Fibroblast of skin of back (primary cell): ENCODE results near the gene ARHGAP32.

Experiments
- DNase-seq: peaks from one replicate; pipeline ENCODE4 v3.0.0-alpha.2; 2013

Gene ARHGAP32

DNA sequence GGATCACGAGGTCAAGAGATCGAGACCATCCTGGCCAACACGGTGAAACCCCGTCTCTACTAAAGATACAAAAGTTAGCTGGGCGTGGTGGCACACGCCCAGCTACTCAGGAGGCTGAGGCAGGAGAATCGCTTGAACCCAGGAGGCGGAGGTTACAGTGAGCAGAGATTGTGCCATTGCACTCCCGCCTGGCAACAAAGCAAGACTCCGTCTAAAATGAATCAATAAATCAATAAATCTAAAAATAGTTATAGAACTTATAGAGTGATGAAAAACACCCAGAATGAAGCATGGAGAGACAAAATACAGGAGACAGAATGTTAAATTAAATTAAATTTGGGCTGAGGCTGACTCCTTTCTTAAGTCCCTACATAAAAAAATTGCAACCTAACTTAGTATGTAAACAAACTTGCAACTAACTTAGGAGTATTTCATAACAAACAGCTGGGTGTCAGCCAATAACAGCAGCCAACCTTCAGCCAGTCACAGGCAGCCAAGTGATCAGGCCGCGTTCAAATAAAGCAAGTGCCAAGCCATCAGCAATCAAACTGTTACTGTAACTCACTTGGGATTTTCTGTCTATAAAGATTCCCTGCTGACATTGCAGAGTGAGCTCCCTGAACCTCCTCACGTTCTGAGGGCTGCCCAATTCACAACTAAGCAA, 242.2 kb downstream of the ARHGAP32 start:
- DNase-seq = no peak

DNA sequence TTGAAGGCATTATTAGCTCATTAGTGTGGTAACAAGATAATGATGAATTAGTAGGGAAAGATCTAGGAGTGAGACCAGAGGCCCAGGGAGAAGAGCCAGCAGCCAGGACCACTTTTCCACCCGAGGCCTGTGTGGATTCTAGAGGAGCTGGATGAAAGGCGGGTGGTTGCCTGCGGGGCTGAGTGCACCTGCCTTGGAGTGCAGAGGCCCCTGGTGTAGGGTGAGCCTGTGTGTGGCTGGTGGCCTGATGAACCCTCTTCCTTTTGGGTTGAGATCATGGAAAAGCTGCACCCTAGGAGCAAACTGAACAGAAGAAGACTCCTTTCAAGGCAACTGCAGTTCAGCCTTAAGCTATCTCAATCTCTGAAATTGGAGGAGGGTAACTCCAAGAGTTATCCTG, 243.5 kb downstream of the ARHGAP32 start:
- no peak for DNase-seq

DNA sequence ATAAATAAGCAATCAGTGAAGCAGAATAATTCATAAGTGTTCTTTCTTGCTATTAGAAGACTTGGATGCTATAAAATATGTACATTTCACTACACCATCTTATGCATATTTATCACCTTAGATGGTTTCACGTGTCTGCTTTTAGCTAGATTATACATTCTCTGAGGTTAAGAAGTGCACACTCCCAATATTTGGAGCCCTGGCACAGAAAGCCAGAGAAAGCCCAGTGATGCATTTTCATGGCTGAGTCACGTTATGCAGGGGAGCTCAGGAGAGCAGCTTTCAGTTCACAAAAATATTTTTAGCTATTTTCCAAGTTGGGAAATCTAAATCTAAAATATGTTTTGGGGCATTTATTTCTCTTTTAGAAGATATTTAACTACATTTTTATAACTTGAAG, 244.4 kb downstream of the ARHGAP32 start:
- DNase-seq = no peak

DNA sequence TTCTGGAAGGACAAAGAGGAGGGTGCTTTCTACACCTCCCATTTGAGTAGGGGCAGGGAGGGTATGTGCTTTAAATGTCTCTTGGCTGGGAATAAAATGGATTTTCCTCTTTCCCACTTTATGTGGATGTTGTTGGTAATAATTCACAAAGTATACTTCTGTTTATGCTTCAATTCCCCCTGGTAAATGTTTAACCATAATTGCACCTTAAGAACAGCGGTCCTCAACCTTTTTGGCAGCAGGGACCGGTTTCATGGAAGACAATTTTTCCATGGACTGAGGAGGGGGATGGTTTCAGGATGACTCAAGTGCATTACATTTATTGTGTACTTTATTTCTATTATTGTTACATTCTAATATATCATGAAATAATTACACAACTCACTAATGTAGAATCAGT, 245.5 kb downstream of the ARHGAP32 start:
- DNase-seq = no peak

DNA sequence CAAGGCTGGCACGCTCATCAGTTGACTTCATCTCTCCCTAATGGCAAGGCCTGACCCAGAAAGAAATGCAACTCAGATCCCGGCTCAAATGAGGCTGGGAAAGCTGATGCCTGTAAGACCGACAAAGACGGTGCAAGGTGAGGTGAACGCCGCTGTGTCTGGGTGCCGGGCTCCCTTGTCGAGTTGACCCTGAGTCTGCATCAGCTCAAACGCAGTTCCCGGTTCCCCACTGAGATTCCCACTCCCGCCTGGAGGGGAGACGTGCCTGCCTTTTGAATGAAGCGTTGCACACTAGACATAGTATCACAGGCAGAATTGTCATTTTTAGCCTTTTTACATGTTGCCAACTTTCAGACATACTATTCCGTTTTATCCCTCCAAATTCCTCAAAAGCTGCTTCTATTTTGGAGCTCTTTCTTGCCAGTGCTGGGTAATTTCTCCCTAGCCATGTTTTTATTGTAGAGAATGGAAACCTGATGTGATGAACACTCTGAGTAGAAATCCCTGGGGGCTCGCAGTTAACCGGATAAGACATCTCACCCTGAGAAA, 248.6 kb downstream of the ARHGAP32 start:
- no peak for DNase-seq

DNA sequence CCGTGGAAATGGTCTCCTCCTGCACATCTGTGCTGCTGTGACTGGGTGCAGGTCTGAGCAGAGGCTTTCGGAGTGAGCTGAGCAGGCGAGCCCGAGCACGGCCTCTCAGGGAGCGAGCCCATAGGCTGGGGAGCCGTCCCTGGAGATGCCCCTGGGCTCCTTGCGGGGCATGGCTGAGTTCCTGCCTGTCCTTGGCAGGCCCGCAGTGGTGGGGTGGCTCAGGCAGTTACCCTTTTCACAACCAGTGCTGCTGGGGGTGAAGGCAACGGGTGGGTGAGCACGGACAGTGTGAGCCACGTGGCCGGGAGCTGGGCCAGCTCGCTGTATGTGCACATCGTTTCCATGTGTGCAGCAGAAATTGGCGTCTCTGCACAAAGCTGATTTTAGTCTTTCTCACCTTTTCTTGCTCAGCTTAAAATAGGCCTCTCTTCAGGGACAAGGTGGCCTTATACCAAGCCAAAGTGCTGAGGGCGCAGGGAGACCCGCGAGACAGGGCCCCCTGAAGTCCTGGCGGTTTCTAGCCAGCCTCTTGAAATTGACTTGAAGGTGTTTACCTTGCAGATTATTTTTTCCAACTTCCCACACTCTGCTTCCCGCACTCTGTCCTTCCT, 249.2 kb downstream of the ARHGAP32 start, which contains the start of gene TP53AIP1:
TP53AIP1 (minus strand) TSS at position 55 of the 611 bp plus-strand sequence. CDS start 5,053 bp downstream, outside the sequence.
- DNase-seq = no peak

DNA sequence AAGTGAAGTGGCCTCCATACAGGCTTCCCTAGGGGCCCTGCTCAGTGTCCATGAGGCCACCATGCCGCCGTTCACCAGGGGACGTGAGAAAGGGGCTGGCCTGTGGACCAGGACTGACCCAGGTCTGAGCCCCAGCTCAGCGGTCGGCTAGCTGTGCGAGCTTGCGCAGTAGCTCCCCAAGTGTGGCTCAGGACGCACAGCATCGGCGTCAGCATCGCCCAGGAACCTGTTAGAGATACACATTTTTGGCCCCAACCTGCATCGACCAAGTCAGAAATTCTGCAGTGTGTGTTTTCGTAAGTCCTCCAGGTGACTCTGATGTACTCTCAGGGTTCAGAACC, 249.9 kb downstream of the ARHGAP32 start:
- no peak for DNase-seq

DNA sequence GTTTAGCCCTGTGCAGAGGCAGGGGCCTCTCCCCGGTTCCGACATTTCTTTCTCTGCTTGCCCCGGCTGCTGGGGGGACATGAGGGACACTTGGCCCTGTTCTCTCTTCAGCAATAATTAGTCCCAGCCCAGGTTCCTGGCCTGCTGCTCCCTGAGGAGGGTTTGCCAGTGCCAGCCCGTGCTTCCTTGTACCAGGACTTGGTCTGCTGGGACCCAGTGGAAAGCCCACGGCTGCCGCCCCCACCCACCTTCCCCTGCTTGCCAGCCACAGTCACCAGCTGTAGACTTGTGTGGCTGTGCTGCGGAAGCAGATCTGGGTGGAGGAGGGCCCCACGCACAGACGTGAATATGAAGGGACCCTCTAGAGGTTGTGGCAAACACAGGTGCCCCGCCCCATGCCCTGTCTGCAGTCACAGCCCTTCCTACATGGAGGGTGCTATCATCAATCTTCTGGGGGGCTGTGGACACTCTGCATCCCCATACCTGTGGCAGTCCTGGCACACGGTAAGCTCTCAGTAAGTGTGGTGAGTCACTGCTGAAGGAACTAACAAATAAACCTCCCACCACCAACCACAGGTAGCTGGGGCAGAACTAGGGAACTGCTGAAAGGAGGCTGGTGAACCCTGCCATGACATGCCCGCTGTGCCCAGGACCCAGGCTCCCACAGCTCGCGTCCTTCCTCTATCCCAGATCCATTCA, 250.4 kb downstream of the ARHGAP32 start:
- DNase-seq = no peak

DNA sequence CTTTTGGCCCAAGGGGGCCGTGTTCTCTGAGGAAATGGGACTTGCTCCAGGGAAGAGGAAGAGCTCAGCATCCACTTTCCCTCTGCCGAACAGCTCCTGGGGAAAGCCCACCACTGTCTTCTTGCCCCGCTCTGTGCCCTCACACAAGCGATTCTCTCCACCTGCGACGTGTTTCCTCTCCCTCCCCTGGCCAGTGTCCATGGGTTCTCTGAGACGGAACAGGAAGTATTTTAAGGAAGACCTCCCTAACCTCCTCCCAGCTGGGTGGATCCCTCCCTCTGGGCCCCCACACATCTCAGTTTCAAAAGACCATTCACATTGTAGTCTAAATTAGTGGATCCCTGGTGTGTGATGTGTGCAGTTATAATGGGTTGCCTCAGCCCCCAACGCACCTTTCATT, 251.0 kb downstream of the ARHGAP32 start:
- no peak for DNase-seq

DNA sequence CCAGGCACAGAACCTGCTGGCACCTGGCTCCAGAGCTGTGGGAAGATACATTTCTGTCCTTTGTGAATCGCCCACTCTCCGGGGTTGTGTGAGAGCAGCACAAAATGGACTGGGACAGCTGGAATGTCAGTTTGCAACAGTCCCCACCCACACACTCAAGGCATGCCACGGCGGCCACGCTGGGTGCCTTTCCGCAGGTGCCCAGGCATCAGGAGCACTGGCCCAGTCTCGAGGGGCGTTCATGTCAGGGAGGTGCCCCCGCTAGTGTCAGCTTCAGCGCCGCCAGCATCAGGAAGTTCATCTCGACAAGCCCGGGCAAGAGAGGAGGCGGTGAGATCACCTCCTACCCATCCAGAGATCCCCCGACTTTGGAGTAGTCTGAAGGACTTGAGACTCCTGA, 251.5 kb downstream of the ARHGAP32 start:
- DNase-seq = no peak

DNA sequence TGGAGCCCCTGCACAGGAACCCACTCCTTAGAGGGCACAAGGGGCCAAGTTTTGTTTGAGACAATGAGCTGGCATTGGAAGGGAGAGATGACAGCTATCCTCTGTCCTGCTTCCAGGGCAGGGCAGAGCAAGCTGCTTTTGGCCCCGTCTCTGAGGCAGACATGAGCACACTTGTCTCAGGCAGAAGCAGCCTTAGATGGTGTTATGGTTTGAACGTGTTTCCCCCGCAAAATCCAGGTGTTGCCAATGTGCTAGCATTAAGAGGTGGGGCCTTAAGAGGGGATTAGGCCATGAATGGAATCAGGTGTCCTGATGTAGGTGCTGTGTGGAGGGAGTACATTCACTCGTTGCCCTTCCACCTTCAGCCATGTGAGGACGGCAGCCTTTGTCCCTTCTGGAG, 252.0 kb downstream of the ARHGAP32 start:
- no peak for DNase-seq

DNA sequence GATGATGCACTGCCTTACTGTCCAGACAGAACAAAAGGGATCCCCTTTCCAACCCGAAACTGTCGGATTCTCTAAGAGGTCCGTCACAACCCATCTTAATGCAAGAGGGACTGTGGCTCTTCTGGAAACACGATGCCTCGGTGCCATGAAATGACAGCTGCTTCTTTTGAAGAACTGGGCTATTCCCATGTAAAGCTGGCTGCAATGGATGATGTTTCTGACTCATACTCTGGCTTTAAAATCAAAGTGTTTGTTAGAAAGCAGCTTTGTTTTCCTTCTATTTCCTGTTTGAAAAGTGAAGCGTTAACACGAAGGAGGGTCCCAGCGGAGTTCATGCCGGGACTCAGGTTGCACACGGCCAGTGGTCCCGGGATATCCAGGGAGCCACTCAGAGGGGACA, 252.5 kb downstream of the ARHGAP32 start:
- DNase-seq = no peak

DNA sequence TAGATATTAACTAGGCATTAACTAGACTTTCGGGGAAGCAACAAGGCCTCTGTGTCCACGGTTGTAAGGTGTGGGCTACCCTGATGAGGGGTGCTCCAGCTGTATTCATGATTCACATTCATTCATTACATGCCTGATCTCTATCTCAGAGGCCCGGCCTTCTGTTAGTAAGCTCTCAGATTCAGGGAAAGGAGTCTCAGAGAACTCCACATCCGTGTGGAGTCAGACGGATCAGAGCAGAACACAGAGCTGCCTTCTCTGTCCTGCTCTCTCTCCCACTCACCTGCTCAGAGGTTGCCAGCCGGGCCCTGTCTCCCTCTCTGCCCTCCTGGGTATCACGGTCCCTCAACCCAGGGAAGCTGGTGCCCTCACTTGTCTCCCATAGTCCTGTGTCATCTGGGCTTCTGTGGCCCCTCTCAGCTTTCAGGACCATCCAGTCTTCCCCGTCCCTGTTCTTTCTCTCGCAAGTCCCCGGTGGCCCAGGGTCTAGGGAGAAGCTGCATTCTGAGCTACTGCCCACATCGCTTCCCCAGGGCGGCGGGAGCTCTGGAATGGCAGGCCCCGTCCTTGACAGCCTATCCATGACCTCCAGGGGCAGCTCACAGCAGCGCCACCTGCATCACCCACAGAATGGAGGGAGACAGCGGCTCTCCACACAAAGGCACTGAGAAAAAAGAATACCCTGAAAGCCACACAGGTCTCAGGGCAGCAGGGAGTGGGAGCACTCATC, 253.8 kb downstream of the ARHGAP32 start:
- DNase-seq = no peak

DNA sequence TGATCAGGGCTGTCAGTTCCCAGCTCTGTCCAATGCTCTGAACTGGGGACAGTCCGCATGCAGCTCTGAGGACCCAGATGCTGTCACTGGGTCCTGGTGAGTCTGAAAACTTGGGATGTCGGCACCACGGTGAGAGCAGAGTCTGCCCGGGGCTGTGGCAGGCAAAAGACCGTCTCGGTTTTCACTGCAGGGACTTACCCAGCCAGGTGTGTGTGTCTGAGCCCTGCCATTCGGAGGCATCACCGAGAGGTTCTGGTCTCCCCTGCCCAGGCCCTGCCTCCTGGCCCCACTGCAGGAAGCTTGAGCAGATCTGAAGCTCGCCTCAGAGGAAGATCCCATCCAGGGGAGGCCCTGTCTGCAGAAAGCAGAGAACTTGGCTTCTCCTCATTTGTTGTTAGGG, 254.6 kb downstream of the ARHGAP32 start:
- DNase-seq = no peak

DNA sequence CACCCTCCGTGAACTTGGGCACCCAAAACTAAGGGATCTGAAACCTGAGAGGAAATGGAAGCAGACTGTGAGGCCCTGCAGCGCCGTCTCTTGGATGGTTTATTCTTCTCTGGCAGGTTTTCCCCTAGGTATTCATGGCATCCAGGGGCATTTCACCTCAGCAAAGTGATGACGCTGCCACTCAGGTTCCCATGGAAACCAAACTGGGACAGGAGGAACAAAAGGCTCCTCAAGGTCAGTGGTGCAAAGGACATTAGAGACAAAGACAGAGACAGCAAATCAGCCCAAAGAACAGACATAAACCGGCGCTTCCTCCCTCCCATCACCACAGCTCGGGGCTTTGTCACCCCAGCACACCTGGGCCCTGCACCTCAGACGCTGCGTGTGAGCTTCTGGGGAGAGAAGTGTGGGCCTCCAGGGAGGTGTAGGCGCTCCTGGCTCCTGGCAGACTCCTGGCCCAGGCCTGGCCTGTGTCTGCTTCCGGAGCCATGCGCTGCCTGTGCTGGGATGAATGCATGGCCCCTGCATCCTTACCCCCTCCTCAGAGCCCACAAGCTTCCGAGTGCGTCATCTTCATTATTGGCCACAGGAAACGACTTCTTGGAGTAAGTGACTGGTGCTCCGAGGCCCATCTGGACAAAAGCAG, 255.4 kb downstream of the ARHGAP32 start:
- DNase-seq = no peak

DNA sequence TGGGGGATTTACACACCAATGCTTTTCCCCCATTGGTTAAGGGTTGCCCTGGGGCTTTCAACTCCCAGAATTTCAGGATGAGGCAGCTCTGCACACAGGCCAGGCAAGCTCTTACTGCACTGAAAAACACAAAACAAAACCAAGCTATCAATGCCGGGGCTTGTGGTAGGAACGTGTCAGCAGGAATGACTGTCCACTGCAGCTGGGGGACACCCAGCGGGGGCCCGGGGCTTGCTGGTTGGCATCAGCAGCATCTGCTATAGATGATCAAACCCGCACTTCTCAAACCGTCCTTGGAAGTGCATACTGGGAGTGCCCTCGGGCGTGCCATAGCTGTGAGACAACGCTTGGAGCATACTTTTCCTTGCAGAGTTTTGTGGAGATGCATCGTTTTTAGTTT, 257.2 kb downstream of the ARHGAP32 start:
- DNase-seq = no peak

DNA sequence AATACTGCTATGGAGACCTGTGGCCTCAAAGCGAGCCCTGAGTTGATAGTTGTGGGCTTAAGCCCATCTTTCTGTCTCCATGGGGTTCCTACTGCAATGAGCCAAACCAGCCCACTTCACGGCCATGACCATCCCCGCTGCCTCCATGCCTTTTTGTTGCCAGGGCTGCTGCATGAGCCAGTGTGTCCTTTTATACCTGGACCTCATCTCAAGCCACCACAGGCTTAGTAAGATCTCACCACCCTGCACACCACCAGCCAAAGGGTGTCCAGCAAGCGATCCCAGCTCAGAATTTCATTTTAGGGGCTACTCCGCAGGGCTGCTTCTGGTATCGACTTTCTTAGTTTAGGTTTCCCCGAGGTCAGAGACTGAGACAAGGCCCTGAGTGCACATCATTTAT, 257.8 kb downstream of the ARHGAP32 start:
- no peak for DNase-seq

DNA sequence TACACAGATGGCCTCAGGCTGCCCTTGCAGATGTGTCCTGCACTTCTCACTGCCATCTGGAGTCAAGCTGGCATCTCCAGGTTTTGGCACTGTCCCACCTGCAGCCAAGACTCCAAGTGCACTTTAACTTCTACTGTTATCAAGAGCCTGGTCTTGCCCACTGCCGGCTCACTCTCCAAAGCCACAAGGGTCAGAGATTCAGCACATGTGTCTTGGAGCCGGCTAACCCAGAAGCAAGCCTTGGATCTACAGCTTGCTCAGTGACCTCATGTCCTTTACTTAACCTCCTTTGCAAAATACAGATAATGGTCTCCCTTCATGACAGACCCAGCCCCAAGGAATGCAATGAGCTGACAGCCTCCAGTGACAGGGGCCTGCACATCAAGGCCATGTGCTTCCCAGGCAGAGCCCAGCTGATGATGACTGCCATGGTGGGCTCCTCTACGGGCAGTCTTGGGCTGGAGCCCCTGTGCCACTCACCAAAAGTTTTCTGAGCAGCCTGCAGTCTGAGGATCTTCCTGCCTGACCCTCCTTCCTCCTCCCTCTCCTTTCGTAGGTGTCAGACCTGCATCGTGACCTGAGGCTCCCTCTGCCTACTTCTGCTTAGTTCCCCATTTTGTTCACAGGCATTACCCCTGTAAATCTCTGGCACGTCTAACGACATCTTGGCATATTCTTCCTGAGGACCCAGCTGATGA, 258.5 kb downstream of the ARHGAP32 start:
- no peak for DNase-seq

DNA sequence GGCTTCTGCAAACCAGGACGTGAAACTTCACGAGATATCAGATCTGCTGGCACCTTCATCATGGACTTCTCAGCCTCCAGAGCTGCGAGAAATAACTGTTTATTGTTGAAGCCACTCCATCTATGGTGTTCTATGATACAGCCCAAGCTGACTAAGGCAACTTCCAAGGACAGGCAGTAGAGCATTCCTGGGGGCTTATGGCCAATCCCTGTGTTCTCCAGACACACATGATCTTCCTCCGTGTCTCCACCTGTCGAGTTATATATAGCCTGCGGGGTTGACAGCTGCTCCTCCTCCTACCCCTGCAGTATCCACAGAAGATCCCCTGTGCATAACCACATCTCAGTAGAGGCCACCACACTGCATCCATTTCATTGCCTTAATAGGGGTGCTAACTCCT, 260.5 kb downstream of the ARHGAP32 start:
- no peak for DNase-seq

DNA sequence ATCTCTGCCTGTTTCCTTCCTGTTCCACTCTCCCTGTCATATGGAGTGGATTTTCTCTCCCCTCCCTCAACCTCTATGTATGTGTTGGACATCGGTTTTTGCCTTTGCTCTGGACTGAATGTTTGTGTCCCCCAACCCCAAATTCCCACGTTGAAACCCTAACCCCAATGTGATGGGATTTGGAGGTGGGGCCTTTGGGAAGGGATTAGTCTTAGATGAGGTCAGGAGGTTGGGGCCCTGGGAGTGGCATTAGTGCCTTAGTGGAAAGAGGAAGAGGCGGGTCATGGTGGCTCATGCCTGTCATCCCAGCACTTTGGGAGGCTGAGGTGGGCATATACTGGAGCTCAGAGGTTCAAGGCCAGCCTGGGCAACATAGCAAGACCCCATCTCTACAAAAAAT, 261.1 kb downstream of the ARHGAP32 start:
- DNase-seq = no peak

DNA sequence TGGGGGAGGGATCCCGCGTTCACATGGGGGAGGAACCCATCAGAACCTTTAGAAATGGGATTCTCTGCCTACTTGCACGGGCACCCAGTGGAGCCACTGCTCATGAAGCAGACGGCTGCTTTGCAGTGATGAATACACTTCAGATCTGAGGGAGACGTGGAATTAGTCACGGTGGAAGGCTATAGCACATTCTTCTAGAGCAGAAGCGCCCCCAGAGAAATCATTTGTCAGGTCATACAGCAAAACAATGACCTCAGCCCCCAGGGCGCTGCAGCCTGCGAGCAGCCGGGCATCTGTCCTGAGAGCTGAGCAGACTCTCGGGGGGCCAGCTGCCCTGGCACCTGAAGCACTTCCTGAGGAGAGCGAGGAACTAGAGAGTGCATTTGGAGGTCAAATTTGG, 262.1 kb downstream of the ARHGAP32 start:
- peak; percentile 41 for DNase-seq

DNA sequence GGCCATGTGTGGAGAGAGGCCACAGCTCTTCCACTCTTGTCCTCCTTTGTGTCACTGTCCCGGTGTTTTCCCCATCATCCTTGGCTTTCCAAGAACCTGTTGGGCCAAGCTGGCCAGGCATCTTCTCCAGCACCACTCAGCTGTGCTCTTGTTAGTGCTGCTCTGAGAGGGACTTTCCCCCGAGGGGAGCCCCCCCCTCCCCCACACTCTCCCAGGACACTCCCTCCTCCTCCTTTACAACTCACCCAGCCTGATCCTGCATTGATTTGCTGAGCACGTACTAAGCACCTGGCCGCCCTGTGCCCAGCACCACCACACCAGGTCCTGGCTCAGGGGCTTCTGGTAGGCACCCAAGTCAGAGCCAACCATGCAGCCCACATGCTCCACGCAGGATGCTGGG, 262.7 kb downstream of the ARHGAP32 start:
- DNase-seq = no peak
